22Rv1 (cell line): ENCODE measurements around the gene MAP2K4.

Source experiments
- H3K27ac ChIP-seq: fragments of 450-650 bp; 2 replicates; pipeline ENCODE4 v1.5.1; 2017
- ZFX ChIP-seq: fragments of 450-650 bp; IDR thresholded peaks from 2 replicates; pipeline ENCODE4 v1.6.1; 2017; ENCODE audit warnings: antibody characterized with exemption, borderline replicate concordance
- TF ChIP-seq, protein P1 (sequence below): fragments of 450-650 bp; IDR thresholded peaks from 2 replicates; pipeline ENCODE4 v1.5.1; 2017; ENCODE audit warnings: mild to moderate bottlenecking

The MAP2K4 gene

DNA sequence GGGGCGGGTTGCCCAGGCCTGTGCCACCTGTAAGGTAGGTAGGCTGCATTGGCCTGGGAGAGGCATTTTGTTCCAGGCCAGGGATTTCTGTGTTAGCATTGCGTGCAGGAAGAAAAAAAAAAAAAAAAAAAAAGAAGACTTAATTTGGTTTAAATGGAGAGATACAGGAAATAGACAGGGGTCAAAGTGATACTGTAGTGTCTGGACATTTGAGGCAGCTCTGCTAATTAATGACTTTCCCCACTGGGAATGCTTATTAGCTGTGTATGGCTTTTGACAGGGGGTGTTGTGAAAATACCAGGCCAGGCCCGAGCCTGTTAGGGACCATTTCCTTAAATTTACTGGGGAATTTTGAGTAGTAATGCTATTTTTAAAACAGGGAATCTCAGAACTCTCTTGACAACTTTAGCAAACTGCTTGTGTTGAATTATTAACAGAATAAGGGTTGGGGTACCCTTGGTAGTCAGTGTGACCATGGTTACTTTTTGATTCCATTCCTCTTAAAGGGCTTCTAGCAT is 1.0 kb downstream of the MAP2K4 start:
- peak overlapping the region; percentile 65; the same call in 1 of the 2 replicates for H3K27ac ChIP-seq
- no peak for TF ChIP-seq ZFX
- TF ChIP-seq, protein P1, sequence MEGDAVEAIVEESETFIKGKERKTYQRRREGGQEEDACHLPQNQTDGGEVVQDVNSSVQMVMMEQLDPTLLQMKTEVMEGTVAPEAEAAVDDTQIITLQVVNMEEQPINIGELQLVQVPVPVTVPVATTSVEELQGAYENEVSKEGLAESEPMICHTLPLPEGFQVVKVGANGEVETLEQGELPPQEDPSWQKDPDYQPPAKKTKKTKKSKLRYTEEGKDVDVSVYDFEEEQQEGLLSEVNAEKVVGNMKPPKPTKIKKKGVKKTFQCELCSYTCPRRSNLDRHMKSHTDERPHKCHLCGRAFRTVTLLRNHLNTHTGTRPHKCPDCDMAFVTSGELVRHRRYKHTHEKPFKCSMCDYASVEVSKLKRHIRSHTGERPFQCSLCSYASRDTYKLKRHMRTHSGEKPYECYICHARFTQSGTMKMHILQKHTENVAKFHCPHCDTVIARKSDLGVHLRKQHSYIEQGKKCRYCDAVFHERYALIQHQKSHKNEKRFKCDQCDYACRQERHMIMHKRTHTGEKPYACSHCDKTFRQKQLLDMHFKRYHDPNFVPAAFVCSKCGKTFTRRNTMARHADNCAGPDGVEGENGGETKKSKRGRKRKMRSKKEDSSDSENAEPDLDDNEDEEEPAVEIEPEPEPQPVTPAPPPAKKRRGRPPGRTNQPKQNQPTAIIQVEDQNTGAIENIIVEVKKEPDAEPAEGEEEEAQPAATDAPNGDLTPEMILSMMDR, result no peak

DNA sequence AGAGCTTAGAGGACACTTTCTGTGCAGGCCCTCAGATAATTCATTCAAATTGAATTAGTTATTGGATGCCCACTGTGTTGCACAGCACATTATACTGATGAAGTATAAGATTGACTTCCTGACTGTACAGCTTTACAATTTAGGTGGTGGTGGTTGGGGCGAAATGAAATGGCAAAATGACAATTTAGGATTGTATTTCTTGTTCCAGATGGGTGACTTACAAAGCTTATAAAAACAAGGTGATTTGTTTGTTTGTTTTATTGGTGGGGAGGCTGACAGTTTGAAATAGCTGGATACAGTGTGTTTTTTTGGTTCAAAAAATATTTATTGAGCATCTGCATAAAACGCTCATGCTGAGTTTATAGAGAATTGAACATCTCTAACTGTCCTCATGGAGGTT is 1.6 kb downstream of the MAP2K4 start:
- no peak for TF ChIP-seq ZFX
- TF ChIP-seq, protein P1, result no peak
- no peak overlapping the region for H3K27ac ChIP-seq

DNA sequence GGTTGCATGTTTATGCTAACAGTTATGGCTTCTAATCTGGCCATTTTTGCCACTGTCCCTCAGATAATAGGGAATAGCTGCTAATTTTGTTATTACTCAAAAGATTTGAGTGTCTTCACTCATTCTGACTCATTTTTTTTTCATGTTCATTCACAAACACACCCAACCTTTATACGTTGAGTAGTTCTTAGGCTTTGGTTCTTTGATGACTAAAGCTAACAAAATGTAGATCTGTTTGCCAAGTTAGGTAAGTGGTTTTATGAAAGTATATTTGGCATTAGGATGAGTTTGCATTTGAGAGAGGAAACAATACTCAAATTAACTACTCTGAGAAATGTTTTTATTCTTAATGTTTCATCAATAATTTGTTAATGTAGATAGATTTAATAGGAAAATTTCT is 3.6 kb downstream of the MAP2K4 start:
- no peak overlapping the region for H3K27ac ChIP-seq
- no peak for TF ChIP-seq ZFX
- TF ChIP-seq, protein P1, result no peak

DNA sequence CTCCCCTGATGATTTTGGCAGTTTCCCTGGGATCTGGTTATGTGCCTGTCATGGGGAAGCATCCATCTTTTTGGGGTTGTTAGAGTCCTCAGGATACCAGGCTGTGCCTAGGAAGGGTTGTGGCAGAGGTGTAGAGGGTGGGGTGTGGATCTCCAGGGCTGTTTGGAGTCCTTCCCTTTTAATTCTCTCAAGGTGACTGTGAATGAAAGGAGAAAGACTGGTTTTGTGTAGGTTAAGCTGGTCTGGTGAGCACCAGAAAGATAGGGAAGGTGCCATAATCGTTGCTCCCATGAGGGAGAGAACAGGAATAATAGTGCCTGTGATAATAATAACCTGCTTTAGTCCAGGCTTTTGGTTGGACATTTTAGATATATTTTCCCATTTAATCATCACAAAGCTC is 7.0 kb downstream of the MAP2K4 start:
- no peak for TF ChIP-seq ZFX
- TF ChIP-seq, protein P1, result no peak
- no peak overlapping the region for H3K27ac ChIP-seq

DNA sequence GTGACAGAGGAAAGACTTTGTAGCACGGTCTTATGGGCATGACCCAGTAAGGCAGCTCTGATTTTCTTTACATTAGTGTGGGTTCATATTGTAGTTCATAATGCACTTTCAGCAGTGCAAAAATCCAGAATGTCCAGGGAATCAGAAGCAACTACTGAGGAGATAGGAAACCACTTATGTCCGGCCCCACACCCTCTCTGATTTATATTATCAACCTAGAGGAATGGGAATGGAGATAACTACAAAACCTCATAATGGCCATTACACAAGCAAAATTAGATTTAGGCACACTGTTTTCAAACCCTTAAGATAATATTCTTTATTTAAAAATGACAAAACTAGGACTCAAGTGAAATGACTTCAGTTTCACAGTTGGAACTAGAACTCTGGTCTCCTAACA is 7.9 kb downstream of the MAP2K4 start:
- TF ChIP-seq, protein P1, result no peak
- no peak for TF ChIP-seq ZFX
- H3K27ac ChIP-seq, result no peak overlapping the region

DNA sequence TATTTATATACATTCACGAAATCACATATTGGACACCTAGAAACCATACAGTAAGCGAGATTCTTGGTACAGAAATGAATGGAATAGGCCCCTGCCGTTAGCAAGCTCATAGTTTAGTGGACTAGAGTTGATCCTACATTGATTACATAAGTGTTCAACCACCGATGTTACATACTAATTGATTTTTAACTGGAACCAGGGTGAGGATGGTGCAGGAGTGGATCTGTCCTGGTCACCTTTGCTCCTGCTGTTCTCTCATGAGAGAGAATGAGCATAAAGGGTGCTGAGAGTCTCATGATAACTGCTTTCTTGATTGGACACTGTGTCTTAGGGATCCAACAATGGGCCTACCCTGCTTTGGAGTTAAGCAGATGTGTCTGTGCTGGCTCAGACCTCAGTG is 13.9 kb downstream of the MAP2K4 start:
- TF ChIP-seq, protein P1, result no peak
- no peak for TF ChIP-seq ZFX
- no peak overlapping the region for H3K27ac ChIP-seq

DNA sequence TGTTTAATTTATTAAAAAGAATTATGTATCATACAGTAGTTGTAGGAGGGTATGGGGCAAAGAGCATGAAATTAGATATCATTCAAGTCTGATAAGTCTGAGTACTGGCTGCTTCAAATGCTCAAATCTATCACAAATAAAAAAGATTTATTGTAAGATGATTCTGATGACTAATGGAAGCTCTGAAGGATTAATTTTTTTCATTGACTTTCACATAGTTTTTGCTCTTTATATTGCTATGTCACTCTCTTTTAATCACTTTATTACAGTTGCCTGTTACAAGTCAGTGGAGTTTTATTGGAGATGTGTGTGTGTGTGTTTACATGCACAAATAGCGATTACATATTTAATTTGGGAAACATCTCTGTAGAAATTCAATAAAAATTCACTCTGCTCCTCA is 15.0 kb downstream of the MAP2K4 start:
- TF ChIP-seq, protein P1, result no peak
- TF ChIP-seq ZFX, result no peak
- H3K27ac ChIP-seq, result no peak overlapping the region
